ENCODE results near the gene DHRS11.

- TF ChIP-seq POLR2A (IDR thresholded peaks at IDR 0.05; ENCODE audit: low read length) (no peak), GATA1 (IDR thresholded peaks at IDR 0.05; ENCODE audit: low read depth, low read length) (no peak)
These were observed 25.6 kb upstream of the DHRS11 start for GRCh38 chr17:36566081-36566480.
